Activated T-cell treated with anti-CD3 and anti-CD28 coated beads, Interleukin-2, amount 50 U/mL, for 1 hour (primary cell): ENCODE data around the gene TTC12.

ENCODE experiments used
- DNase-seq: peaks from one replicate; pipeline ENCODE4 v3.0.0-alpha.2; 2020

TTC12 gene

DNA sequence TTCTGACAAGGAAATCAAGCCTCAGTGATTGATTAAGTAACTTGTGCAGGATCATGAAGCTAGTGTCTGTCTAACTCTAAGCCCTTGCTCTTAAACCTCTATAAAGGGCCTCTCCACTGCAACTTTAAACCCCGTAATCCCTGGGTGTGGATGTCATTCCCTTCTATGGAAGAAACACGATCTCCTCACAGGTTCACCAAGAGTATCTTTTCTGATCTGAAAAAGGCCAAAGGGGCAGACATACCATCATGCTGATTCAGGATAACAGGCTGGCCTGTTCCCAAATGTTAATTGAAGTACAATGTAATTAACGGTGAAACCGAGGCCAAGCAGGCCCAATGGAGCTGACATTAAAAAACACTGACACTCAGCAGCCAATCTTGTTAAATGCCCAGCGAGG is 17.1 kb downstream of the TTC12 start:
- no peak for DNase-seq

DNA sequence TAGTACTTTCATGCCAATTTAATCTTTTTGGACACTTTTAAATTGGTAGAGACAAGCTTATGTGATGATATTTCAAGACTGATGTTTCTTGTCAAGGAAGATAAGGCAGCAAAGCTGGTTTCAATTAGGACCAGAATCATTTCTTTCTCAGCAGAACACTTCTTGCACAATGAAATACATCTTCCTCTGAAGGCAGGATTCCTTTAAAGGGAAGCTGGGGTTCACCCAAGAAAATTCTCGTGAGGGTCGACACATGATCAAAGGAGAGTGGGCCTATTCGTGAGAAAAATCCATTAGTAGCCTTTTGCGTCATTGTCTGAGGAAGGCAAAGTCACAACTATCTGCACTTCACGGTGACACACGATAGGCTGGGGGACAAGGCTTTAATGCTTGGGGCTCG is 17.6 kb downstream of the TTC12 start:
- DNase-seq, result no peak

DNA sequence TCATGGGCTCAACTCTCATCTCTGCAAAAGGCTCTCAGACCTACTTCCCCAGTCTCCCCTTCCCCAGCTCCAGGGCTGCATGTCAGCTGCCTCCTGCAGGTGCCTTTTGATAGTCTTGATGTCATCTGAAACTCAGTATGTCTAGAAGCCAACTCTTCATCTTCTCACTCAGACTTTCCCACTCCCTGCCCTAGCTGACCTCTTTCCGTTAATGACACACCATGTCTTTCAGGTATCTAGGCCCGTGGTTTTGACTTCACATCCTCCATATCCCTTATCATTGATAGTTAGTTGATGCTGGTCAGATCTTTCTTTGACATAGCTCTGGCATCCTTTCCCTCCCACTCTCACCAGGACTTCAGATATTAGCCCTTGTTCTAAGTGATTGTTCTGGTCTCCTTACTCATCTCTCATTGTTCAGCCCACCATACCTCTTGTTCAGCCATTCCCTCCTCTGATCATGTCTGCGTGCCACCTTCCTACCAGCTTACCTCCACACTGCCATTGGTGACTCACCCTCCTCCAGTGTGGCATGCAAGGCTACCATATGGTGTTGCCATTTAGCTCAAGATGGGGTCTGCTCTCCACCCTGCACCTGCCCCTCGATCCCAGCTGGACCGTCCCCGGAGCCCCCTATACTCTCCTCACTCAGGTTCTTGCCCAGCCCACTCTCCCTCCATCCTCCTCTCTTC is 18.4 kb downstream of the TTC12 start:
- no peak for DNase-seq

DNA sequence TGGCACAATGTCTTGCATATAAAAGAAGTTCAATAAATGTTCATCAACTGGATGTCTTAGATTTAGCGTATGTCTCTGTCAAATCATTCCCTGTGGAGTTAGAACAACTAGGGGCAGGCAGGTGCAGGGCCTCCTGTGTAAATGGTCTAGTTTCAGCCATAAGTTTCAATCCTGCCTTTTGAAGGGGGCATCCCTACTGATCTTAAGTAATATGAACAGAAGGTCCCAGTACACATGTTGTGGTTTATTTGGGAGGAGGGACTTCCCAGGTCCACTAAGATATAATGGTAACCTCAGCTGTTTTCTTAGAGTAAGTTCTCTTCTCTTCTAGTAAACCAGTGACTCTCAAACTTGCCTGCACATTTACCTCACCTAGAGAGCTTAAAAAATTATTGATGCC is 19.8 kb downstream of the TTC12 start:
- DNase-seq, result no peak

DNA sequence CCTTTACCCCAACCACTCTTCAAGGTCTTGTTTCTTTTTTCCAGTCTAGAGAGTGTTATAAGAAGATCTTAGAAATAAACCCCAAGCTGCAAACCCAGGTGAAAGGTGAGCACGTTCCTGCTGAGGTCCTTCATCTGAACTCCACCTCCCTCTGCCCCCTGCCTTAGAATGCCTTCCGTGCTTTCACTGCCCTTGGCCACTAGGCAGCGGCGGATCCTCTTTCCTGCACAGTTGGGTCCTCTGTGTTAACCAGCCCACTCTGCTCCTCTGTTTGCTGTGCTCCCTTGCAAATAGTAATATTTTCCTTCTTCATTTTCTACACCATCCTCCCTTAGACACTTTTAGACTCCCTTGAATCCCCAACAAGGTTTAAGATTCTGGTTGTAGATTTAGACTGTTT is 24.3 kb downstream of the TTC12 start:
- DNase-seq, result no peak

DNA sequence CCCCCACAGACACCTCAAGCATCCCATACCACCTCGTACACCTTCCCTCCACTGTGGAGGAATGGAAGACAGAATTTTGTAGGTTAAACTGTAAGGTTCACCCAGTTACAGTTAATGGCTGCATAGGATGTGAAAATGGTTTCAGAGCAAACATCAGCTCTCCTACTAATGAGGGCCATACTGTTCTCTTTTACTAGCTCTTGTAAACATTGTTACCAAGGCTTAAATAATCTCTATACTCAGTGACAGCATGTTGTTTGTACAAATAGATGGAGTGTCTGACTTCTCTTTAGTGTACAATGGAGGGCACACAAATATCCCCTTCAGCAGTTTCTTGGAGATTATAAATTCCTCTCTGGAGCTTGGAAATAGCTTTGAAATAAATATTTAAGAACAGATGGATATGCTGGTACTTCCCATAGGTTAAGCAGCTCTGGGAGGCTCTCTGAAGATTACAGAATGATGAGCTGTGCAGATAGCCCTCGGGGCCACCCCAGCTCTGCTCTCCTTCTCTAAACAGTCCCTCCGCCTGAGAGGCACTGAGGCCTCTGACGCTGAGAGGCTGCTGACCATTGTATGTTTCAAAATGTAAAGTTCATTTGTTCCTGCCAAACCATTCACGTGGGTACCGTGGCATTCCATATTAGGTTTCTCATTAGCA is 25.7 kb downstream of the TTC12 start:
- no peak for DNase-seq

DNA sequence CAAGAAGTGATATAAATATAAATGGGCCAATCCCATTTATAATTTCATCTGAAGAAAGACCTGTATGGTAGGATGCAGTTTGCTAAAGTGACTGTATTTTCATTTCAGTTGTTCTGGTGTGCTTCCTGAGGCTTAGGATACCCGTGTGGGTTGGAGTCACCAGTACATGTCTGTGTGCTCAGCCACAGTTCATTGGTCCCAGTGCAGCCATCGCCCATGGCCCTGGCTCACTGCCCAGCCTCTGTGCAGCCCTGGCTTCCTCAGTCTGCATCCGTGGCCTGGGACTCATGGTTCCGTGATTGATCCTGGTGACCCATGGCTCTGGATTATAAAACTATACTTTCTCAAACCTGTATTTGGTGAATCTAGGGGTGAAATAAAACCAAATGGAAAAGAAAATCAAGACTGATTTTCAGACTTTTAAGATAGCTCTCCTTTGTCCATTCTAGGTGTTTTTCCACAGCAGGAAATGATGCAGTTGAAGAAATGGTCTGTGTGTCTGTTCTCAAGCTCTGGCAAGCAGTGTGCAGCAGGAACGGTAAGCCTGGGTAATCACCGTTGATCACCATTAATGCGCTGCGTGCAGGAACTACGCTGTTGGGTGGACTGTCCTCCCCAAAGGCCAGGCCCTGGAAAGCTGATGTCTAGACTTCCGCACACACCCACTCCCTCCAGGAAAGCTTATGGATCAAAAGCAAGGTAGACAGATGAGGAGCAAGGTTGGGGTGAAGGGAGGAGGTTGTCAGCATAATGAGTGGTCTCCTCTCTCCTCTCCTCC is 27.2 kb downstream of the TTC12 start:
- DNase-seq, result no peak

DNA sequence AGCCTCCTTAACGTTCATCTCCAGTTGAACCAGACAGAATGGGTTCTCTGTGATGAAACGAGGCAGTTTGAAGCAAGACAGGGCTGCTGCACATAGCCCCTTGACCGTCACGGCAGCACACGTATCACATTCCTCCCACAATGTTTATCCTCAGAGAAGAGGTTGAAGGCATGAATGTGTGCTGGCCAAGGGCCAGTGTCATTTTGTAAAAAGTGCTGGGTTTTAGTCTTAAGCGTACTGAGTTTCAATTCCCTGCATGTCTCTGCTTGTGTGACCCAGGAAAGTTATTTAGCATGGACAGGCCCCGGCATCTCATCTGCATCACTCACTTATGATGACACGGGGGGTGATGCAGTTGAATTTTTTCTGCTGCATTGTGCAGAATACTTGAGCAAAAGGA is 31.6 kb downstream of the TTC12 start:
- DNase-seq, result no peak

DNA sequence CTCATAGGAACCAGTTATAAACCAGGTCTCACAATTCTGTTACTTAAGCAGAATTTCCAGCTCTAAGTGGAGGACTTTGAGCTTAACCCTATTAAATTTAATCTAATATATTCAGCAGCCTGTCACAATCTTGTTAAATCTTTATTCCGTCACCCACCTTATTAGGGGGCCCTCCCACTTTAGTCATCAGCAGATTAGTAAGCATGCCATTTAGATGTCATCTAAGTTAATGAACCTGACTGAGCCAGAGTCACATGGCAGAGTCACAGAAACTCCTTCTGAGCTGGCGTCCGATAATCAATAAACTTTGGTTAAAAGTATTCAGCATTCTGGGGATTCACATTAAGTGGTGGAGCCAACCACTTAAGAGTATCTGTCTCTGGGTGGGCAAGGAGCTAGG is 35.1 kb downstream of the TTC12 start:
- DNase-seq, result no peak

DNA sequence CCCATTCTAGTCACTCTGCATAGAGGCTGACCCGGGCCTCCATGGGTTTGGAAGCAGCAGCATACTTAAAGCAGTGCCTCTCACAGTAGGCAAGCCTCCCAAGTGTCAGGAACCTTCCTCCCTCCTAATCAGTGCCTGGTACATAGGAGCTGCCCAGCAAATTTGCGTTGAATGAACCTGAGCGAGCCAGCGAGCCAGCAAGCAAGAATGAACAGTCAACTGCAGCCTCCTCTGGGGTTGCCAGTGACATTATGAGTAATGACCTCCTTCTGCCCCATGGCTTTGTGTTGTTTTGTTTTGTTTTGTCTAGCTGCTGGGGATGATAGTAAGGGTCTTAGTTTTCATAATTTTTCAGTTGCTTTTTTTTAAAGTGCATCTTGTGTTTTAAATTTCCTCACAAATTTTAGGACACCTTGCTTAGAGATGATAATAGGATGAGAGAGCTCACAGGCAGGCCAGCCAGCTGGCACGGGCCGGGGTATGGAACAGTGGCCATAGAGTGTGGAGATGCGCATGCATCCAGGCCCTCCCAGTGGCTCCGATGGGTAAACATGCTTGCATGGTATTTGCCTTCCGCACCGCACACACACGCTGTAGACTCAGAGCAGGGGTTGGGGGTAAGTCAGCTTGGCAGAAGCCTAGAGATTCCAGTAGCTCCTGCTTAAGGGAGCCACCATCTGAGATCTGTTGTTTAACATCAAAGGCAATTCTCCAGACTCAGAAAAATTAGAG is 36.1 kb downstream of the TTC12 start:
- DNase-seq, result no peak

DNA sequence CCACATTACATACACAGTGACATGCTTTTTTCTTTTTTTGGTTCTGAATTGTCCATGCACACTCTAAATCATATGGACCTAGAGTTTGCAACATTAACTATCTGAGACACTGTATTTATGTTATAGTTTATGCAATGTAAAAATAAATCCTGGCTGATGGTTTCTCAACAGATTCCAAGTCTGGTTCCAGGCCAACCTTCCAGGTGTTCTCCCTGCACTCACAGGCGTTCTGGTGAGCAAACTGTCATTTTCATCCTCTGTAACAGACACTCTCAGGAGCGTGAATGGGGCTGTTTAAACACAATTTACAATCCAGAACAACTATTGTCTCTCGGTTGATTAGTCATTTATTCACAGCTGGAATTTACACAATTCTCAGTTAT is 36.7 kb downstream of the TTC12 start:
- no peak for DNase-seq

DNA sequence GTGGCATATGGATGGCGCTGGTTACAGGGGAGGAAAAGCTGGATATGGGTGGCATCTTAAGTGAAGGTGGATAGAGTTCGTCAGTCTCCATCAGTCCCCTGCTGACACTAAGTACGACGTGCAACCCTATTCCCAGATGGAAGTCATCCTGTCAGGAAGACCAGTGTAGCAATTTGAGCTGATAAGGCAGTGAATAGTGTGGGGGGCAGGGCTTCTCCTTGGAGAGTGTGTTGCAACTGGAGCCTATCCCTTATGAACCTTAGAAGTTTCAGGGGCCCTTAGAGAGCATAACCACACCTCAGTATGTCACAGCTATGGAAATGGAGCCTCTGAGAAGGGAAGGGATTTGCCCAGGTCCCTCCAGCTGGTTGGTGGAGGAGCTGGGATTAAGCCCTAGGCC is 37.1 kb downstream of the TTC12 start:
- no peak for DNase-seq

DNA sequence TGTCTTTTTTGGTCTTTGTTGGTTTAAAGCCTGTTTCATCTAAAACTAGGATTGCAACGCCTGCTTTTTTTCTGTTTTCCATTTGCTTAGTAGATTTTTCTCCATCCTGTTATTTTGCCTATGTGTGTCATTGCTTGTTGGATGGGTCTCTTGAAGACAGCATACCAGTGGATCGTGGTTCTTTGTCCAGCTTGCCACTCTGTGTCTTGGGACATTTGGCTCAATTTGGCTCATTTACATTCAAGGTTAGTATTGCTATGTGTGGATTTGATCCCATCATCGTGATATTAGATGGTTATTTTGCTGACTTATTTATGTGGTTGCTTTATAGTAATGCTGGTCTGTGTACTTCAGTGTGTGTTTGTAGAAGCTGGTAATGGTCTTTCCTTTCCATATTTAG is 41.8 kb downstream of the TTC12 start:
- DNase-seq, result no peak

DNA sequence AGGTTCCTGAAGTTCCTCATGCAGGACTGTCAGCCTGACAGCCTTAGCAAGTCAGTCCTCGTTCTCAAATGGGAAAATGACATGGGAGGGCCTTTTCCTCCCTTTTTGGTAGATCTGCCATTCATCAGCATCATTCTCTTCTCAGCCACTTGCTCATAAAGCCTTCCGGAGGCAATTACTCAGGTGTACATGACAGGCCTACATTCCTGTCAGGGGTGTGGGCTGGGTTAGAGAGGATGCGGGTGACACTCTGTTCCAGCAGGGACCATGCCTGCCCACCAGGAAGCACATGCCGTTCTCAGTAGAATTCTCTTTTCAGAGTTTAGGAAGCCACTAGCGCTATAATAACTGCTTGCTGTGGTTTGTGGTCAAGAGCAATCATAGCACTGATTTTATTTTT is 49.0 kb downstream of the TTC12 start:
- no peak for DNase-seq

DNA sequence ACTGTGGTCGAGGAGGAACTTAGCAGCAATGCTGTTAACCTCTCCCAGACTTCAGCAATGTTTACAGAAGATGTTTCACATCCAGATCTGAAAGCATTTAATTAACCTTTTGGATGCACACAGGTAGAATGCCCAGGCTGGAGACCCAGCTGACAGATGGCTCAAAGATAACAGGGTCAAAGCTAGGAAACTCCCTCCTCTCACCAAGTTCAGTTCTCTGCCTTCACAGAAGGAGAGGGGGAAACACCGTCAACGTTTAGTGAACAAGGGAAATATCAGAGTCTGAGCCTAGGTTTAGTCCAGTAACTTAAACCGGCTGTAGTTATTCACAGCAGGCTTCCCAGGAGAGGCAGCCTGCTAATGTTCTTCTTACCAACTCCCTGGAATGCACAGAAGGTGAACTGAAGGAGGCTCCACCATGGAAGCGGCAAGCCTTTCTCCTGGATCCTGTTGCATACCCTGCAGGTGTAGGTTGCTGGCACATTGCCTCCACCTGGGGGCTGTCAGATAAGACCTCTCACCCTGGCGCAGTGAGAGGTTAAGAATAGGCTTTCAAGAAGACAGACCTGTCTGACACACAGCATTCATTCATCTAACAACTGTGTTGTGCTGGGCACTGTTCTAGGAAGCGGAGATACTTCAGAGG is 49.7 kb downstream of the TTC12 start:
- DNase-seq, result no peak

DNA sequence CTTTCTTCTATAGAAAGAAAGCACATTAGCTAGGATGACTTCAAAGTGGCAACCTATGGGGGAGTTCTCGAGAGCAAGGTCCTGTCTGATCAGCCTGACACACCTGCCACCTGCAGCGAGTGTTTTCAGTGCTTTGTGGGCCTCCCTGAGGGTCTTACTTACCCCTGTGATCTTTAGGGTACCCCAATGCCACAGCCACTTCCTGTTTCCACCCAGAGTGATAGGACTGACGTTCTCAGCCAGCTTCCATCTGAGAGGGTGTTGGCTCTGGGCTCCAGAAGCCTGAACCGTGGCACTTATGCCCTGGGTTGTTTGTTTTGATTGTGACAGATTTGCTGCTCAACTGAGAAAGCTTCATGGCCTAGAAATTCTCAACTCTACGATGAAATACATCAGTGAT is 51.5 kb downstream of the TTC12 start:
- DNase-seq, result no peak

DNA sequence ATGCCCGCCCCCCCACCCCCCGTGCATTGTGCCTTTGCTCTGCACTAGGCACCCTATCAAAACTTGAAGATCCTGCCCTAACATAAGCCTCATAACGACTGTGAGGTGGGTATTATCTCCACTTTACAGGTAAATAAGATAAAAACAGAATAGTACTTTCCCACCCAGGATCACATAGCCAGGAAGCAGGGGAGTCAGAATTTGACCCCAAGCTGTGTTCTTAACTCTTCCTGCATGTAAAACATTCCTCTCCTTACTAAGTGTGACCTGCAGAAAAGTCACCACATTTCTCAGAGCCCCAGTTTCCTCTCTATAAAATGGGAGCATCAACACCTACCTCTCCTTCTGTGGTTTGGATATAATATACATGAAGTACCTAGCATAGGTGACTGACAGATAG is 55.0 kb downstream of the TTC12 start:
- DNase-seq, result no peak

DNA sequence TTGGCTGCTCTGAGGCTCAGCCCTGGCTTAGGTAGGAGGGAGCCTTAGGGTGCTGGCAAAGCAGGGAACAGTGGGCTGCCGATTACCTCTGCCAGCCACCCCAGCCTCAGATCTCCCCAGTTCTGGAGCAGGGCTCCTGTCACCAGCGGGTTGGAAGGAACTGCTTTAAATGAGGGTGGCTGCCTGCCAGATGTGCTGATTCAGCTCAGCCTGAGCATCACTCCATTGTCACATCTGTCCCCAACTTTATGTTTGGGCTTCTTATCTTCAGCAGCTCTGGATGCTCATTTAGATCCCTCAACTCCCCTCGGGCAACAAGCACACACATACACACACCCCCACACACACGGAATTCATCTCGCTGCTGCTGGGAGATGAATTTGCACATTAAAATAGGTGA is 56.3 kb downstream of the TTC12 start:
- DNase-seq, result no peak

DNA sequence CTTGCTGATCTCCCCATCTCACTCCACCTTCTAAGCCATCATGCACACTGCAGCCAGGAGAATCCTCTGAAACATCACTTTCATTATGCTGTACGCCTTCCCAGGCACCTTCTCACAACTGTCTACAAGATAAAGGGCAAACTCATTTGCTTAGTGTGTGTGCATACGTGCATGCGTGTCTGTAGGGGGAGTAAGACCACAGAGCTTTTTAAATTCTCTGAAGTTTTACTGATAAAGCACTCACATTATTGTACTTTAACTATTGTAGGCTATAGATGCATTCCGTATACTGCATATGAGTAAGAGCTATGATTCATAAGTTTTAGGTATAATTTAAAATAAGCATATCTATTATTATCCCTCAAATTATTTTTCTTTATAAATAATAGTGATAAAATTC is 57.9 kb downstream of the TTC12 start:
- DNase-seq, result no peak

DNA sequence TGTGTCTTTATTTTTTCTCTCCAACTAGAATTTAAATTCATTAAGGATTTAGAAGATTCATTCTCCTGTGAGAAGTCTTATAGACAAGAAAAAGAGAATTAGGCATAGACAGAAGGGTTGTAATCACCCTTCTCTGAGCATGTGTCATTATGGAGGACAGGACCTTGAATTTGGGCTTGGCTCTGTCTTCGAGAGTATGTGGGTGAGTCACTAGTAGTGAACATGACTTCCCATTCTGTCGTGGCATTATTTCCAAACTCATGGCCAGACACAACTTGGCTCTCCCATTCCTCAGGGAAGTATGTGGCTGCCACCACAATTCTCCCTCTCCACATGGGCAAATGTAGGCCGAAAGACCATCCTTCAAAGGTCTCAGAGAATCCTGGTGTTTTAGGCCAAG is 58.9 kb downstream of the TTC12 start:
- DNase-seq, result no peak

DNA sequence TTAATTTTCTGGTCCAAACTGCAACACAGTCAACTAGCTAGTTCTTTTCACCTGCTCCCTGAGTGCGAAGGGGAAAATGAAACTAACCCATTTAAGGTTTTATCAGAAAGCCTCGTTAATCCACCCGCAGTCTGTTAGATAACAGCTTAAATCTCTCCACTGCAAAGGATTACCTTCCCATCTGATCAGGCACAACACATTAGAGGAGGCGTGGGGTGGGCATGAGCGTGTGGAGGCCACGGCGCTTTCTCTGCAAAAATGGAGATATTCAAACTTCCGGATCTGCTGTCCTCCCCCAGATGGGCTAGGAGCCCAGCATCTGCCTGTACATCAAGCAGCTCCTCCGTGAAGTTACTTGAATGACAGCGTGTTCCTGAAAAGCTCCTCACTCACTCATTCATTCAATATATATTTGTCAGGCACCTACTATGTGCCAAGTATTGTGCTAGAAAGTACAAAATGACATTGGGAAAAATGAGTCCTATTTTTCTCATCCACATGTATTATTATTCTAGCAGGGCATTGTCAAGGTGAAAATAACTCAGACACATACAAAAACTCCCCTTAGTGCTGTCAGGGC is 59.7 kb downstream of the TTC12 start:
- no peak for DNase-seq

DNA sequence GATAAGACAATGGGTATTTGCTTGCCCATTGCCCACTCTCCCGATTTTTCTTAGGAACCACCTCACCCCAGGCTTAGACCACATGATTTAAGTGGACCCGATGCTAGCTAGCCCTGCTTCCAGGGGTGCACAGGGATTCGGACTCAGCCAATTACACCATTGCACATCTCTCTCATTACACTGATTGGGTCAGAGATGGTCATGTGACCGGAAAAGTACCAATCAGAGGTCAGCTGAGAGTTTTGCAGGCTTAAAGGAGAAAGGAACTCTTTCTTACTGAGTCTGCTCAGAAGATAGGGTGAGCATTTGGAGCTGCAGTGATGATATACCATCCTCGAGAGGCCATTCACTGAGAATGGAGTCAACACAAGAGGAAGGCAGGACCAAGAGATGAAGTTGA is 61.0 kb downstream of the TTC12 start:
- no peak for DNase-seq

DNA sequence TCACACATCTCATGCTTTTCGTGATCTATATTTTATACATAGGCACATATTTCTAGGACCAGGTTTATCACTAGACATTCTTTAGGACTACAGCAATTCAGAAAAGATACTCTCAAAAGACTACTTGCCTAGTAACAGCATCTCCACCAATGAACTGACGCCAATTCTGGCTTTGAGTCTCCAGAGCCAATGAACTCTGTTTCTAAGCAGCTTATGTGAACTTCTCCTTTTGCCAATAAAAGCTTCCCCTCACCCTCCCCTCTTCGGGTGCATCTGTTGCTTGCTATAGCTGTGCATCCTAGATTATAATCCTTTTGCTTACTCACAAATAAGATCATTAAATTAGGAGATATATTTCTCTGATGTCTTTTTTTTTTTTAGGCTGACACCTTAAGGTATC is 61.8 kb downstream of the TTC12 start:
- DNase-seq, result no peak
